ENCODE data around the gene LIN7C. TPM values are rescaled to one million over a fixed set of nuclear protein-coding genes. Genes with fewer than 3 reads are reported as not detected.
A peak's percentile ranks its signal among the peaks of the same experiment; 100 is the strongest.

The LIN7C gene
- polyA plus RNA-seq, 2 of the 4 experiments (the other 2 are of a cell fraction): 10.1 to 31.0 TPM

- TF ChIP-seq NPAS2 (CRISPR knock-in tag; IDR thresholded peaks at IDR 0.05; ENCODE audit: borderline replicate concordance) (no peak), PHF8 (IDR thresholded peaks at IDR 0.05; ENCODE audit: borderline replicate concordance, low read depth) (no peak)
Observed at GRCh38 chr11:27466363-27466762, 40.2 kb downstream of the LIN7C start (continued).

DNA sequence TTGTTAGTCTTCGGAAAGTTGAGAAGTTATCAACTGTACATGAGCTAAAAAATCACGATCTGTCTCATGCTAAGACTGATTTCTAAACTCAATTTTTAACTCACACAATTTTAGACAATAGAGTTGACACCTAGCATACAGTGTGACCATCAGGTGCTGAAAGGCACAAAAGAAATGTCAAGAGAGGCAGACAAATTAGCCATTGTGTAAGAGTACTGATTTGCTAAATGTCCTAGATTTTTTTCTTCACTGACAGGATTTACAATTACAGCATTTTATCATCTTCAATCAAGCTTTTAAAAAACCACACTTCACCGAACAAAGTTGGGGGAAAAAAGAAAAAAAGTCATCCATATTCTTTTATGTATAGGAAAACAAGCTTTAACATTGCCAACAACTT lies 40.9 kb downstream of the LIN7C start:
- WGBS (ENCODE audit: missing lambda C conversion rate): 33% methylated on average over 3 of the region's 3 CpGs
- FAIRE-seq: no peak

GRCh38 chr11:27464909-27465308 lies 41.7 kb downstream of the LIN7C start:
- Histone ChIP-seq H3K9me3 (no peaks in the 10 kb centered on the region), H3K27ac (peak overlapping the region; percentile 85 to 98), H3K4me2 (peak overlapping the region; percentile 79), H3K4me1 (peaks cover 87% of the 10 kb centered on the region), H3K4me3 (peak overlapping the region; percentile 11; the same call in 1 of the 3 replicates)
- WGBS (ENCODE audit: missing lambda C conversion rate): 18% methylated on average over 2 of the region's 2 CpGs
- ATAC-seq: no peak
- DNase-seq (ENCODE audit: low read depth in 1 of 2, low spot score in 1 of 2): no peak
- no peak for FAIRE-seq
- TF ChIP-seq ZFP36 (IDR thresholded peaks at IDR 0.05; ENCODE audit: borderline replicate concordance, partially characterized antibody): no peak
- peak; percentile 86 for TF ChIP-seq MAFK (IDR thresholded peaks at IDR 0.05; ENCODE audit: partially characterized antibody)
- CTCF ChIA-PET: interaction anchor here (0.6 to 2.6 kb wide), 7 partner anchors 13 to 281 kb away, joined by 3 to 9 read pairs (median 5); no protein-coding TSS in a partner anchor
- POLR2A ChIA-PET: interaction anchor here (0.5 to 2.9 kb wide), 3 partner anchors 8 to 109 kb away, joined by 4 to 12 read pairs (median 5); partner anchors contain the start of gene LGR4

More for the DNA sequence above, 40.9 kb downstream of the LIN7C start:
- POLR2A ChIA-PET: interaction anchor here (2.9 kb wide), 1 partner anchor 70 kb away, joined by 12 read pairs; no protein-coding TSS in a partner anchor
- Histone ChIP-seq H3K4me1 (peaks cover 80% of the 10 kb centered on the region), H3K4me3 (peak overlapping the region; percentile 11; the same call in 1 of the 3 replicates), H3K9me3 (no peaks in the 10 kb centered on the region), H3K4me2 (peak overlapping the region; percentile 79), H3K27ac (peak overlapping the region; percentile 85 to 98)
- CTCF ChIA-PET: interaction anchor here (1.3 to 2.6 kb wide), 4 partner anchors 20 to 282 kb away, joined by 3 to 9 read pairs (median 6); no protein-coding TSS in a partner anchor
- DNase-seq (ENCODE audit: low read depth in 1 of 2, low spot score in 1 of 2): no peak
- no peak for TF ChIP-seq ZFP36 (IDR thresholded peaks at IDR 0.05; ENCODE audit: borderline replicate concordance, partially characterized antibody)
- TF ChIP-seq EHF (CRISPR knock-in tag; IDR thresholded peaks at IDR 0.05): no peak
- no peak for TF ChIP-seq SMC3 (IDR thresholded peaks at IDR 0.05)
- no peak for TF ChIP-seq CEBPB (IDR thresholded peaks at IDR 0.05)
- TF ChIP-seq BHLHE40 (IDR thresholded peaks at IDR 0.05; ENCODE audit: low read depth, low read length): no peak
- TF ChIP-seq NPAS2 (CRISPR knock-in tag; IDR thresholded peaks at IDR 0.05; ENCODE audit: borderline replicate concordance): no peak
- no peak for TF ChIP-seq RAD21 (conservative IDR thresholded peaks at IDR 0.05 in 1 of 2, IDR thresholded peaks at IDR 0.05 in 1 of 2)
- no peak for TF ChIP-seq KDM1A (IDR thresholded peaks at IDR 0.05; ENCODE audit: low read depth)
- ATAC-seq: no peak

DNA sequence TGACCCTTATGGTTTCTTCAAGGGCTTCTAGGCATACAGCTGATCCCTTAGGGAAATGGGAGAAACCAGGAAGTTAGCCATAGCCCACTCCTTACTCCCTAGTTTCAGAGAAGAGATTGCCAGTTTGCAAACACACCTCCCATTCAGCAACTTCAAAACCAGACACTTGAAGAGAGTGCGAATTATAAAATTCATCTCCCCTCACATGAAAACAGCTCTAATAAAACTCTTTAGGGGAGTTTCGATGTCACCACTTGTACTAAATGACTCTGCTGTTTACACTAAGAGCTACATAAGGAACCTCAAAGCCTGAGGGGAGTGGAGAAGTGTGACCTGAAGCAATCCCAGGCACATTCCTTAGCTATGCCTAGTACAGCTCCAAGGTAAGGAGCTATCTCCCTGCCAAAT lies 42.3 kb downstream of the LIN7C start:
- FAIRE-seq (no peak), DNase-seq (ENCODE audit: low read depth in 1 of 2, low spot score in 1 of 2) (peak in 1 of 2 experiments; percentile 79), ATAC-seq (peak; percentile 75 to 85)
- Histone ChIP-seq H3K27ac (peak overlapping the region; percentile 85 to 98), H3K4me1 (peaks cover 94% of the 10 kb centered on the region), H3K4me3 (no peak overlapping the region; the same call in 2 of the 3 replicates), H3K9me3 (no peaks in the 10 kb centered on the region), H3K4me2 (peak overlapping the region; percentile 79)
- no peak for TF ChIP-seq CHD2 (IDR thresholded peaks at IDR 0.05; ENCODE audit: low read length, partially characterized antibody)
- TF ChIP-seq JUN (IDR thresholded peaks at IDR 0.05): peak; percentile 55 to 59; a peak in 3 of 5 replicates
- no peak for TF ChIP-seq FOSL2 (IDR thresholded peaks at IDR 0.05)
- TF ChIP-seq FOSL2 (CRISPR knock-in tag; IDR thresholded peaks at IDR 0.05): peak; percentile 60
- peak; percentile 44 to 74; a peak in 3 of 5 replicates for TF ChIP-seq EP300 (IDR thresholded peaks at IDR 0.05)
- TF ChIP-seq RAD21 (conservative IDR thresholded peaks at IDR 0.05 in 1 of 2, IDR thresholded peaks at IDR 0.05 in 1 of 2): 0 out of 5 replicates have a peak, but pooled peaks of 1 of the 2 experiments have one; percentile 11
- no peak for TF ChIP-seq FOXS1 (CRISPR knock-in tag; IDR thresholded peaks at IDR 0.05)
- TF ChIP-seq MAX (IDR thresholded peaks at IDR 0.05): peak; percentile 65
- TF ChIP-seq JUNB (IDR thresholded peaks at IDR 0.05): peak; percentile 36; the same call in 1 of the 2 replicates
- TF ChIP-seq HEYL (CRISPR knock-in tag; IDR thresholded peaks at IDR 0.05): no peak
- TF ChIP-seq, protein P1, sequence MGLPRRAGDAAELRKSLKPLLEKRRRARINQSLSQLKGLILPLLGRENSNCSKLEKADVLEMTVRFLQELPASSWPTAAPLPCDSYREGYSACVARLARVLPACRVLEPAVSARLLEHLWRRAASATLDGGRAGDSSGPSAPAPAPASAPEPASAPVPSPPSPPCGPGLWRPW (IDR thresholded peaks at IDR 0.05): peak; percentile 54; the same call in 1 of the 2 replicates
- TF ChIP-seq CBX2 (IDR thresholded peaks at IDR 0.05; ENCODE audit: borderline replicate concordance, low read depth): no peak
- peak; percentile 86 for TF ChIP-seq GATA3 (IDR thresholded peaks at IDR 0.05; ENCODE audit: borderline replicate concordance)
- TF ChIP-seq CEBPB (IDR thresholded peaks at IDR 0.05): peak; percentile 49 to 86; a peak in 3 of 4 replicates
- TF ChIP-seq BHLHE40 (IDR thresholded peaks at IDR 0.05; ENCODE audit: low read depth, low read length): peak; percentile 40; the same call in 1 of the 2 replicates
- POLR2A ChIA-PET: interaction anchor here (0.5 to 2.9 kb wide), 3 partner anchors 9 to 109 kb away, joined by 4 to 12 read pairs (median 5); partner anchors contain the start of gene LGR4
- CTCF ChIA-PET: interaction anchor here (1.2 to 2.6 kb wide), 4 partner anchors 12 to 81 kb away, joined by 5 to 9 read pairs (median 6); no protein-coding TSS in a partner anchor
- 0% methylated on average over 2 of the region's 2 CpGs for WGBS (ENCODE audit: missing lambda C conversion rate)
